Renal cortex interstitium (tissue), 11 donors: Measurements from ENCODE around the gene KEL. TPM values are rescaled to one million over a fixed set of nuclear protein-coding genes. Genes with fewer than 3 reads are reported as not detected.

Source experiments
- DNase-seq, 11 donors: peaks; one replicate each; pipeline ENCODE4 v3.0.0-alpha.2; 2013; ENCODE audit warnings: low read depth in 9 of 11, low spot score in 4 of 11; ENCODE audit errors: extremely low read depth in 1 of 11
- polyA plus RNA-seq, 3 donors: library from polyadenylated mRNA; unstranded; fragments of 120-200 nt; gene quantifications; one replicate each; pipeline ENCODE4 v1.2.1, GENCODE V29; 2013; ENCODE audit not compliant: insufficient read length in 3 of 3

Gene KEL
- polyA plus RNA-seq, 3 donors = 2.1 to 3.7 (median 2.6) TPM

DNA sequence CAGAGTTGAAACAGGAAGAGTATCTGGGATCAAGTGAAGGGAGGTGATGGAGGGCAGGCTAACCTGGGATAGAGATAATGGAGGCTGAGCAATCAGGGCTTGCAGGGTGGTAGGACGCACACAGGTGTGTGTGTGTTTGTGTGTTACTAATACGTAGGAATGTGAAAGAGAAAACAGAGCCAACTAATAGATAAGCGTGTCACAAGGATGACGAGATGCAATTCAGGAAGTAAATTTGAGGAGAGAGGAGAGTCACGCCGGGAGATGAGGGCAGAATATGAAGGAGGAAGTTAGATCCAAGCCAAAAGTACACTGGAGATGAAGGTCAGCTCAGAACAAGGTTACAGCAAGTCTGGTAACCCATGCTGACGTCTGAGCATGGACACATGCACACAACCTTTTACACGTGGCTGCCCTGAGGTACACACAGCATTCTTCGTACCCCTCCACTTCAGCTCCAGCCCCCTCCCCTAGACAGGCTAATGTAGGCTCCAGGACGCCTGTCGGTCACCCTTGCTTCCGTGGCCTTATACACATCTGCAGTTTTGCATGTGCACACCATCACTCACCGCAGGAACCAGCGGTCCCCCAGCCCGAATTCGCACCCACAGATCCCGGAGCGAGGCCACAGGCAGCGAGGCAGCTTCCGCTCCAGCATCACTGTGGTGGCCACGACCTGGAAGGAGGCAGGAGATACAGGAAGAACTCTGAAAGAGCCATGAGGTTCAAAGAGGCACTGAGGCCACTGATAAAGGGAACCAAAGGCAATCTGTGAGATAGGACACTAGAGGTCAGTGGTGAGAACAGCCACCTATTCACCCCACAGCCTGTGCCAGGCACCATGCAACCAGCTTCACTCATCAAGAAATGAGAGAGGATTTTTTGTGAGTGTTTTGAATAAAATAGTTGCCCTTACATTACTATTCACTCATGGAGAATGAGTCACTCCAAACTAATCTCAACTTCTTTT lies 53.0 kb downstream of the KEL start:
- no peak for DNase-seq

DNA sequence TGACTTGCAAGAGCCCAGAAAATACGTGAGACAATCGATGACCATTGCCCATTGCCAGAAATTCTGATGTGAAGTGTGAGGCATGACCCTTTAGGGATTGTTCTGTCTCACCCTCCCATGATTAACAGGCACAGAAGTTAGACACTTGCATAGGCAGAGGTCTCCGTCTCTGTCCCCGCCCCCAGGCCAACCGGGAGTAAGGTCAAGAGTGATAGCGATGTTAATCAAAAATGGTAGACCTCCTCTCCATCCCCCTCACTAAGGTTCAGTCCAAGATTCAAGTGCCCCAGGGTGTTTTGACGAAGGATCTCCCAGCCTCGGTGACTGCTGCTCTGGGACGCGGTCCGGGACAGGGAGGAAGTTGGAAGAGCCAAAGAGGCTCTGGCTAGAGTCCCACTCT lies 53.9 kb downstream of the KEL start:
- no peak for DNase-seq

DNA sequence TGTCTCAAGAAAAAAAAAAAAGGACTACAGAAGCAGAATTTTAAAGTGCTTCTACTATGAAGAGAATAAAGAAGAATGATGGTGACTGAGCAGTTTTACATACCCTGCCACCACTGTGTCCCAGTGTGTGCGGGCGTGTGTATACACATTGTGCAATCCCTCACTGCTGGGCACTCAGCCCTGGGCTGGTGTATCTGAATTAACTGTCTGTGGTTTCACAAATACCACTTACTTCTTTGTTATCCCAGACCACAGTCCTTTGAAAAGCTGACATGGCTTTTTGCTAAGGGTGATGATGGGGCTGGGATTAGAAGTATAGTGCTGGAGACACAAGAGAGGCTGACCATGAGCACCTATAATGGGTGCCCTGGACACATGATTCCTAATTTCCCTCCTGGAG lies 55.5 kb downstream of the KEL start:
- DNase-seq = no peak

DNA sequence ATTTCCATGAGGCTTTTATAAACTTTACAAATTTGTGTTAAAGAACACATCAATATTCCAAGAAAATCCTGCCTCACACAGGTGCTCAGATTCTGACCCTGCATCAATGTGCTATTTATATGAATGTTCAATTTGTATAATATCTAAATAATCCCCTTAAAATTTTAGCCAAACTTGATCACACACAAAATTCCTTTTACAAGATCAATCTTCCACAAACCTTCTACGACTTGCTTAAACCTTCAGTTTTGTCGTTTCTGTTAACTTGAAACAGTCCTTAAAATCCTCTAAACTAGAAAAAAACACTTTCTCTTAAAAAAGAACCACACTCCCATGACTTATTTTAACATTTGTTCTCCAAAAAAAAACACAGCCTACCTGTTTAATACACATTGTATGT lies 56.4 kb downstream of the KEL start:
- no peak for DNase-seq

DNA sequence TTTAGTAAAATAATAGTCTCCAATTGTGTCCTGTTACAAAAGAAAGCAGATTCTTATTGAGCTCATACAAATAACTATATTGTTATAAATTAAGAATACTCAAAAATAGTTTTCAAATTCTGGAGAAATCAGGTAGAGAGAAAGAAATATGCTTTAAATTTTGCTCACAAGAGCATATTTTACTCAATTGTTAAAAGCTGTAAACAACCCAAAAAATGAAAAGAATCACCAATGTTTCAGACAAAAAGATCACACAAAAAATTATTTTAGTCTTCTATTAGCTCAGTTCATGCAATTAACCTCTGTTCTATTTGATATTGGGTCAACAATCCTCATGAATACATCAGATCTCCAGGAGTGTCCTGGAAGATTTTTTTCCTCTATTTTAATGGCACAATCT lies 58.0 kb downstream of the KEL start:
- DNase-seq = no peak

DNA sequence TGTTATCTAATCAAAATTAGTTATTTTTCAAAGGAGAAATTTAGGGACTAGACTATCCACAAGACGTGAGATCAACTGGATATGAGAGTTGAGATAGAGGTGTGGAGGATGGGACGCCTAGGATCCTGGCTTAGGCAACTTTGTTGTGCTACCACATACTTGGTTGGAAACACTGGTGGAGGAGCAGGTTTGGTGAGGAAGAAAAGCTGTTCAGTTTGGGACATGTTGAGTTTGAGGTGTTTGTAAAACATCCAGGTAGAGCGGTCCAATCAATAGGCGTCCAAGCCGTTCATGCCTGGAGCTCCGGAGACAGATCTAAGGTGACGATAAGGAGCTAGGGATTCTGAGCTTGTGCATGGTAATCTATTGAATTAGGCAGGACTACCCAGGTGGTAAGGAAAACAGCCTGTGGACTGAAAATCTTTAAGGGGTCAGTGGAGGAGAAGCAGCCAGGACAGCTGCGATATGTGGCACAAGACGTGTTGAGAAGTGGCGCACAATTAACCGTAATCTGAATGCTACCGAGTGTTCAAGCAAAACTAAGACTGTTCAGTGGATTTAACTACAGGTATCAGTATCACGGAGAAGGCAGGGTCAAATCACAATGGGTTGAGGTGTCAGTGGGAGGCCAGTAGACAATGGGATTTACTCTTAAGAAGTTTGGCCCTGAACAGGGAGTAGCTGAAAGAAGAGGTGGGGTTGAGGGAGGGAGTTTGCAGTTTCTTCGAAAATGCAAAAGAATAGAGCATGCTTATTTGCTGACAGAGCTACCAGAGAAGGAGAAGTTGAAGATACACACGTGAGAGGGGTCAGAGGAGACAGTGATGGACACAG lies 60.5 kb downstream of the KEL start:
- DNase-seq = no peak

DNA sequence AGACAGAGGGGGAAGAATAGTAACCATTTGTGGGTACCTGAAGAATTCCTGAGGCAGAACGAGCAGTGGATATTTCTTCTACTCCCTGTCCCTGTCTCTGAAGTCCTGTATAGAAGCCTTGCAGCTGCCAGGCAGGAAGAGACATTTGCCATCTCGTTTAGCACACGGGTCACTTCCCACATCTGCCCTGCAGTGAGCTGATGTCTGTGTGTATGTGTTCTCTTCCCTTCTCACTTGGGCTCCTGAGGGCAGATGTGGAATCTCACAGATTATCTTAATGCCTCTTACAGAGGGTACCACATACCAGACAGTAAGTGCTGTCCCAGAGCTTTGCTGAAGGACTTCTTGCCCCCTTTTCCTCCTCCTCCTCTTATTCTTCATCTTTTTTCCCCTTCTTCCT lies 62.5 kb downstream of the KEL start:
- no peak for DNase-seq

DNA sequence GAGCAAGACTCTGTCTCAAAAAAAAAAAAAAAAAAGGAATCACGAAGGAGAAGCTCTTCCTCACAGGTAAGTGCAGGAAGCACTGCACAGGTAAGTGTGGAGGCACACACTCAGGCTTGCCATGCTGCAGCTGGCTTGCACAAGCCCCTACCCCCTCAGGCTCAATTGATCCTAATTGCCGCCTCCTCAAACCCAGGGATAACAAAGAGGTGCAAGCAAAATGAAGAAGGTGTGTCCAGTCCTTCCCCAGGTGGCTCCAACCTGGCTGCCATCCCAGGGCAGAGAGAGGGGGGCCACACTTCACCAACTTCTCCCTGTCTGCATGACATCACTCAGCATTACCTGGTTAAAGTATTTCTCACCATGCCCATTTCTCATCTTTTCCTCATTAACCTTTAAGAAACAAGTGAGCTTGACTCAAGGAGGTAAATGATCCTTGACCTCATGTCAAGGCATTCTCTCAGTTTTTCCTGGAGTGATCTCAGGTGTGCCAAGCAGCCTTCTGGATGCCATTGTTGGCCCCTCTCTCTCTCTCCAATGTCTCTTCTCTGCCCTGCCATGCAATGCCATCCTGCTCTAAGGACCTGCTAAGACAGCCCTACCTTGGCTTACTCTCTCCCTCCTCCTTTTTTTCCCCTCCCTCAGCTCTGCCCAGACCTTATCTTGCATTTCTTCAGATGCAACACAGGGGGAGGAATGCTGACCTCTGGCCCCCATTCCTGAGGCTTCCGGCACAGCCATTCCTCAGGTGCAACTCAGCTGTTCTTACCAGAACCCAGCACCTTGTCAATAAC lies 63.6 kb downstream of the KEL start:
- no peak for DNase-seq

DNA sequence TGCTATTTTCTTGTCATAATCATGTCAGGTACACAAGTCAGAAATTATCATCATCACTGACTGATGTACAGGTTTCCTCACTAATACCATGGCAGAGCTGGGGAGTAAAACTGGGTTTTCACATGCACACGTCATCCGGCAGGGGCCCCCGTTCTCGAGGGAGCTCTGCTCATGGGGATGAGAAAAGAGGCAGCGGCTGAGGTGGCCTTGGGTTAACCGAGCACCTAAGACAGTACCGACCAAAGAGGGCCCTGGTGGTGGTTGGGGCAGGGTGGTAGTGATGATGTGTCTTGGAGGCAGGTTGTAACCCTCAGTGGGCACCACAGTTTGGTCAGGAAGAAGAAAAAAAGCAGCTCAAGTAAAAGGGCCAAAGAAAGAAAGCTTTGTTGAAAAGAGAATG lies 64.5 kb downstream of the KEL start:
- no peak for DNase-seq

DNA sequence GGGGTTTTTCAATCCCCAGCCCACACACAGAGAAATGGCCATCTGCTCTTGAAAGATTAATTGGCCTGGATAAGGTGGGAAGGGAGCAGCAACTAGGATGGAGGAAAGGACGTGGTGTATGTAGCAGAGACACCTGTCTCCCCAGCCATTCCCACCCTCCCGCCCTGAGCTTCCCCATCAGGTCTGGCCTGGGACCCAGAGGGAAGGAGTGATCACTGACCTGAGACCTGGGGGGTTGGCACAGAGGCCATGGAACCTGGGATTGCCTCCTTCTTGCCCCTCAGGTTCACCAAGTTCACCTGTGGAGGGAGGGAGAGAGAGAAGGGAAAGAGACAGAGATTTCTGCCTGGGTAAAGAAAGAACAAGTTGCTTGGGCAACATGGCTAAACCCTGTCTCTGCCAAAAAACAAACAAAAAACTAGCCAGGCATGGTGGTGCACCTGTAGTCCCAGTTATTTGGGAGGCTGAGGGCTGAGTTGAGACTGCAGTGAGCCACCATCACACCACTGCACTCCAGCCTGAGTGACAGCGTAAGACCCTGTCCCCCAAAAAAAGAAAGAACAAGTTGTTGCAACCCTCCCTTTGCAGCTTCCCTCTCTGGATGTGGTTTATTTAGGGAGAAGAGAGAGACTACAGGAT lies 65.3 kb downstream of the KEL start:
- no peak for DNase-seq

DNA sequence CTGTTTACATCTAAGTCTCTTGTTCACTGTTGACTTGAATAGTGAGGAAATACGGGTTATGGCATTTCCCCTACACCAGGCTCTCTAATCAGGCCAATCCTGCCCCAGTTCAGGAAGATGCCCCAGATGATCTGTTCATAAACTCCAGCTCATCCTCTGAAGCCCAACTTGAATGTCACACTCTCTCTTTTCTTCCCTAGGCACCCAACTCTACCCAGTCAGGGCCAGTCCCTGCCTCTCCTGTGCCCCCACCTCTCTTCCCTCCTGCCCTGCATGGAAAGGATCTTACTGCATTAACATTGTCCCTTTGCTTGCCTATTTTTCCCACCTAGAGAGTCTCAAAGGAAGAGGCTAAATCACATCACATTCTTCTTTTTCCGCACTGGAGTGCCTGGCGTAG lies 66.0 kb downstream of the KEL start:
- no peak for DNase-seq

DNA sequence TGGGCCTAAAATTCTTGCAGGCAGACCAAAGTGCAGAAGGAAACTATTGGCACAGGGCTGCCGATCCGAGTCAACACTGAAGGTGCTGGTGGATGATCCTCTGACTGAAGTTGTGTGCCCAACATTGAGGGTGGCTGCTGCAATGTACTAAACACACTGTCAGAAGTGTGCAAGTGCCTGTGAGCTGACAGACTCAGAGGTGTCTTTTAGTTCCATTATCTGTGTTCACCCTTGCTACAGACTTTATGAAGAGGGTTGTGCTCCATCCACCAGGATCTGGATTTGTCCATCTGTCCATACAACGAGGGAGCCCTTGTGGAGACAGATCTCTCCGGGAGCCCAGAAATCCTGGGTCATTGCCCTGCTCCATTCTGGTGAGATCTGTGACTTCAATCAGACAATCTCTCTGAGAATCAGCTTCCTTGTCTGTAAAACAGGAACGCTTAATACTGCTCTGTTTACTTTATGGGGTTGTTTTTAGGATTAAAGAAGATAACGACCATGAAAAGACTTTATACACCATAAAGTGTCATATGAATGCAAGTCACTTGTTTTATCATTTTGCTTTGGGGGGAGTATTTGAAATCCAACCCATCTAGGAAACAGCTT lies 67.1 kb downstream of the KEL start:
- no peak for DNase-seq

DNA sequence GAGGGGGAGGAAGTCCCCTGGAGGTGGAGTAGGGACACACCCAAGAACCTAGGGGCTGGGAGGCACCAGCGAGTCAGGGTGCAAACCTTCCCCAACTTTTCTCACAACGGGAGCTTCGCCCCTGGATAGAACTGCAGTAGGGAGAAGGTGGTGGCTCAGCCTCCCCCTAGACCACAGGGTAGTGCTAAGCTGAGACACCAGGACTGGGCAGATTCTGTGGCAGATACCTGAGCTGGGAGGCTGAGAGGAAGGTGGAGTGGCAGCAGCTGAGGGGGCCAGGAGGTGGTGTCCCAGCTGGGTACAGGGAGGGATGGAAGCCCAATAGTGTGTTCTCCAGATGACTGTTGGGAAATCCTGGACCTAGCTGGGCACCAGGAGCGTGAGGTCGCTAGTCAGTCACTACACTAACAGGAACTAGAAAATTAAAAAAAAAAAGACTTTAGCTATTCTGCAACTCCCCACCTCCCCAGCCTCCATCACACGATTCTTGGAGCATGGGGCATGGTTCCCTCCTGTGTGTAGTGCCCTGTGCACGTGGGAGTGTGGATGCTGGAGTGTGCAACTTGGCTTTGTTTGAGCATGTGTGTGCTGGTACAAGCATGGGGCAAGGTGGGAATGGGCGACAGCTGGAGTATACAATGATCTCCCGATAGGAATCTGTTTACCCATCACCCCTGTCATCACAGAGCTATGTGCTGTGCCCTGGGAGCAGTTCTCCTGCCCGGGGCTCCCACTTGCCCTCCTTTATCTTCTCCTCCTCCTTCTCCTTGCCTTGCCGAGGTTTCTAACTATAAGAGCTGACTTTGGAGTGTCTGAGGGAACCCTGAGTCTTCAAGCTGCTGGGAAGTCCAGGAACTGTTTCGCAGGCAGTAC lies 67.8 kb downstream of the KEL start:
- no peak for DNase-seq

DNA sequence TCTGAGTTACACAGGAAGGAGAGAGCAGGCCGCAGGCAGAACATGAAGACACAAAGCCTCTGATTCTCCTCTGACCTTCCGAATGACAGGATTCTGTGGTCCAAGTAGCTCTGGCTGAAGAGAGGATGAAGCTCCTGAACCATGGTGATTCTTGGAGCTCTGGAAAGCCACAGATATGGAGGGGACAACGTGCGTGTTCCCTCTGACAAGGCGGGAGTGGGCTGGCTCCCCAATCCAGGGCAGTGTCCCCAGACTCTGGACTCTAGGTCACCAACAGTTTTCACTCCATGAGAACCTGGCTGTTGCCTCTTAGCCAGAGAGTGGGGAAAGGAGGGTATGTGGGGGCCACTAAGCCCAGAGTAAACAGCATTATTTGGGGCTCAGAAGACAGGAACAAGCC lies 69.2 kb downstream of the KEL start:
- no peak for DNase-seq

DNA sequence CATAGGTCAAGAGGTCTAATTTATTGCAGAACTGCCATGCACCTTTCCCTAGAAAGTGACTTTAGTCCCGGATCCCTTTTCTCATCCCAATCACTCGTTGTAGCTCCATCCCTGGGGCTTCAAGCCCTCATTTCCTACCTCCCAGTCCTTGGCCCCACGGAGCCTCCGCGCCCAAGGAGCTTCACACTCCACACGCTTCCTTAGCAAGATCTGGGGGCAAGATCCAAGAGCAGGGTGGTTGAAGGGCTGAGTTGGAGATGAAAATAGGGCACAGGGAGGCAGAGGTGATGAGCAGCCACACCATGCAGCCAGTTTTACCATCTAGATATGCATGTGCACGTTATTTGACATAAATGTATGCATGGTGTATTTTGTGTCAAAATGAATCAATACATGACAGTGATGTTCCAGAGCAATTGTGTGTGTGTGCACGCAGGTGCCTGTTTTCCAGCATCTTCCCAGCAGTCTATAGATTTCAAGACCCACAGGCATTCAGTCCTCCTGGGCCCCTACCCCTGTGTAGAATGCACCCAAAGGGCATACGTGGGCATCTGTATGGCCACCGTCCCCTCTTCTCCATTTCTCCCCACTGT lies 70.6 kb downstream of the KEL start:
- no peak for DNase-seq
